GM18858 (cell line): ENCODE data around the gene MC1R.
"Not testable (repeated sequence)": the region's sequence is repeated elsewhere in the genome, so short reads cannot be mapped to it uniquely, and the experiment has no call there.

Experiments used
- ATAC-seq: cut with Tn5 transposase; IDR thresholded peaks from one replicate; pipeline ENCODE4 v1.9.1; 2021; ENCODE audit not compliant: unreplicated experiment

The MC1R gene

DNA sequence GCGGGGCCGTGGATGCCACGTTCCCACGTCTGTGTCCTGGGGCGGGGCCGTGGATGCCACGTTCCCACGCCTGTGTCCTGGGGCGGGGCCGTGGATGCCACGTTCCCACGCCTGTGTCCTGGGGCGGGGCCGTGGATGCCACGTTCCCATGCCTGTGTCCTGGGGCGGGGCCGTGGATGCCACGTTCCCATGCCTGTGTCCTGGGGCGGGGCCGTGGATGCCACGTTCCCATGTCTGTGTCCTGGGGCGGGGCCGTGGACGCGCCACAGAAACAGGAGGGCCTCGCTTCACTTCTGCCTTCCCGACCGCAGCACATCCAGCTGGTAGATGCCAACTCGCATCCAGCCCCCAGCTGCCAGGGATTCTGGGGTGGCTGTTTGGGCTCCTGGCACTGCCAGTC lies 15.4 kb downstream of the MC1R start:
- not testable (repeated sequence) for ATAC-seq

DNA sequence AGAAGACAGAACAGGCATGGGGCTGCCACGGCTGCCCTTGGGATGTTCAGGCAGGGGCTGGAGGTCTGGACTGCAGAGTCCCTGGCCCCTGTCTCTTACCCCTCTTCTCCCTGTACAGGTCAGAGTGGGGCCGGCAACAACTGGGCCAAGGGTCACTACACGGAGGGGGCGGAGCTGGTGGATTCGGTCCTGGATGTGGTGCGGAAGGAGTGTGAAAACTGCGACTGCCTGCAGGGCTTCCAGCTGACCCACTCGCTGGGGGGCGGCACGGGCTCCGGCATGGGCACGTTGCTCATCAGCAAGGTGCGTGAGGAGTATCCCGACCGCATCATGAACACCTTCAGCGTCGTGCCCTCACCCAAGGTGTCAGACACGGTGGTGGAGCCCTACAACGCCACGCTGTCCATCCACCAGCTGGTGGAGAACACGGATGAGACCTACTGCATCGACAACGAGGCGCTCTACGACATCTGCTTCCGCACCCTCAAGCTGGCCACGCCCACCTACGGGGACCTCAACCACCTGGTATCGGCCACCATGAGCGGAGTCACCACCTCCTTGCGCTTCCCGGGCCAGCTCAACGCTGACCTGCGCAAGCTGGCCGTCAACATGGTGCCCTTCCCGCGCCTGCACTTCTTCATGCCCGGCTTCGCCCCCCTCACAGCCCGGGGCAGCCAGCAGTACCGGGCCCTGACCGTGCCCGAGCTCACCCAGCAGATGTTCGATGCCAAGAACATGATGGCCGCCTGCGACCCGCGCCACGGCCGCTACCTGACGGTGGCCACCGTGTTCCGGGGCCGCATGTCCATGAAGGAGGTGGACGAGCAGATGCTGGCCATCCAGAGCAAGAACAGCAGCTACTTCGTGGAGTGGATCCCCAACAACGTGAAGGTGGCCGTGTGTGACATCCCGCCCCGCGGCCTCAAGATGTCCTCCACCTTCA lies 16.2 kb downstream of the MC1R start:
- no peak for ATAC-seq

DNA sequence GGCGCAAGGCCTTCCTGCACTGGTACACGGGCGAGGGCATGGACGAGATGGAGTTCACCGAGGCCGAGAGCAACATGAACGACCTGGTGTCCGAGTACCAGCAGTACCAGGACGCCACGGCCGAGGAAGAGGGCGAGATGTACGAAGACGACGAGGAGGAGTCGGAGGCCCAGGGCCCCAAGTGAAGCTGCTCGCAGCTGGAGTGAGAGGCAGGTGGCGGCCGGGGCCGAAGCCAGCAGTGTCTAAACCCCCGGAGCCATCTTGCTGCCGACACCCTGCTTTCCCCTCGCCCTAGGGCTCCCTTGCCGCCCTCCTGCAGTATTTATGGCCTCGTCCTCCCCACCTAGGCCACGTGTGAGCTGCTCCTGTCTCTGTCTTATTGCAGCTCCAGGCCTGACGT lies 17.0 kb downstream of the MC1R start:
- ATAC-seq = not testable (repeated sequence)

DNA sequence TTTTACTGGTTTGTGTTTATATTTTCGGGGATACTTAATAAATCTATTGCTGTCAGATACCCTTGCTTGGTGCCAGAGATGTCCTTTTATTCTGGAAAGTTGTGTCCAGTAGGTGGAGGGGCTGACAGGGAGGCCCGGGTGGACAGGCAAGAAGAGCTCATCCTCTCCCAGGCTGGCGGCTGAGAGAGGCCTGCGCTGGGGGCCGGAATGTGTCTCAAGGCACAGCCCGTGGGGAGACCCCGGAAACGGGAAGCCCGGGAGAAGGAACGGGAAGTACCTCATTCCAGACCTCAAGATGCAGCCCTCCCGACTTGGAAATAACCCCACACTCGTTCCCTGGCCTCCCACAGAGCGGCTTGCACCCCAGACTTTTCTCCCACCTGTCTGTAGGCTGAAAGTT lies 17.4 kb downstream of the MC1R start:
- no peak for ATAC-seq

DNA sequence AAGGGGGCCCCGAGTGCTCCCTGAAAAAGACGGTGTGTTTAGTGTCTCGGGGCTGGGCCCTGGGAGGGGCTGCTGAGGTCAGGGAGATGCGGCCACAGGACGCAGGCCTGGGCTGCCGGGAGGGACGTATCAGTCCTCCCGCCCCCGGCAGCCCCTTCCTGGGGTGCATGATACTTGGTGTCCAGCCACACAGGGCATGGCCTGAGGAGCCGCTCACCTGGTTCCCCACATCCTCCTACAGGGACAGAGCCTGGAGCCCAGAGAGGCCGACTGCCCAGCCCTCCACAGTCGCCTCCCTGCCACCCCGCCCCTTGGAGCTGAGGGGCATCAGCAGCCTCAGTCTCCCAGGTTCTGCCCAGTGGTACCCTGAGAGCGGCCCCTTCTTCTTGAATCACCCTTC lies 17.8 kb downstream of the MC1R start:
- ATAC-seq = no peak

DNA sequence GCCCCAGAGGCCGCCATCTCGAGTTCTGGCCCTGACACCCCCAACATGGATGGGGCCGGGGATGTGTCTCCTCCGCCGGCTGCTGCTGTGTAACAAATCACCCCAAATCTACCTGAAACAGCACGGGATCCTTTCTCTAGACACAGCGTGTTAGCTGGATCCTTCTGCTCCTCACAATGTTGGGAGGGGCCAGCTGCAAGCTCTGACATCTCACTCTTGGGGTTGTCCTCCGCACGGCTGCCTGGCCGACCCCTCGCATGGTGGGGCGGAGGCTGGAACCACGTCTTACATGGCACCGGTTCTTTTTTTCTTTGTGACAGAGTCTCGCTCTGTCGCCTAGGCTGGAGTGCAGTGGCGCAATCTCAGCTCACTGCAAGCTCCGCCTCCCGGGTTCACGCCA lies 18.3 kb downstream of the MC1R start:
- no peak for ATAC-seq

DNA sequence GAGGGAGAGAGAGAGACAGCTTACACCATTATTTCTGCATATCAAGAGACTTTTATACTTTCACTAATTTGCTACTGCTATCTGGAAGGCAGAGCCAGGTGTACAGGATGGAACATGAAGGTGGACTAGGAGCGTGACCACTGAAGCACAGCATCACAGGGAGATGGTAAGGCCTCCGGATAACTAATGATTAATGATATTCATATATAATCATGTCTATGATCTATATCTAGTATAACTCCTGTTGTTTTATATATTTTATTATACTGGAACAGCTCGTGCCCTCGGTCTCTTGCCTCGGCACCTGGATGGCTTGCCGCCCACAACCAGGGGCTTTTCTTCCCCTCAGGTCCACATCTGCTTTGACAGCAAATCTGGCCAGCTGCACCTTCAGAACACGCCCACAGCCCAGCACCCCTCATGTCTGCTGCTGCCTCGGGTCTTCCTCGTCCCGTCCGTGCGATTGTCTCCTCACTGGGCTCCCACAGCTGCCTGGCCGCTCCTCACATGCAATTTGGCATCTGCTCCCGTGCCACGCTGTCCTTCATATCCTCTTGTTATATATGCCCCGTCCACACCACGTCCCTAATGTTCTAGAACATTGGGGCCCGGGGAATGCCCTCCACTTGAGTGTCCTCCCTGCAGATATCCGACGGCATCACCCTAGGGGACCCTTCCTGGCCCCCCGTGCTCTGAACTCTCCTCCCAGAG lies 19.7 kb downstream of the MC1R start:
- ATAC-seq = no peak

DNA sequence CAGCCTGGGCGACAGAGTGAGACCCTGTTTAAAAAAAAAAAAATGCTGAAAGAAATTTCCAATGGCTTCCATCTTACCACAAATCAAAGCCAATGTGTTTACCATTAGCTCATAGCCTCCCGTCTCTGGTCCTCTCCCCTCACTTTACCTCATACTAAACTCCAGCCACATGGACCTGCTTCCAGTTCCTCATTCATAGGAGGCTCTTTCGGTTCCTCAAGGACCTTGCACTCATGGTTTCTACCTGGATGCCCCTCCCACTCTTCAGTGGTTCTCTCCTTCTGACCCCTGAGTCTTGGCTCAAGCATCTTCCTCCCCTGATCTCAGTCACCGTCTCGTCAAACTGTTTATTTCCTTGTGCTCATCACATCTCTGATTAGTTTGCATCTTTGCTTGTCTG lies 26.1 kb downstream of the MC1R start:
- no peak for ATAC-seq

DNA sequence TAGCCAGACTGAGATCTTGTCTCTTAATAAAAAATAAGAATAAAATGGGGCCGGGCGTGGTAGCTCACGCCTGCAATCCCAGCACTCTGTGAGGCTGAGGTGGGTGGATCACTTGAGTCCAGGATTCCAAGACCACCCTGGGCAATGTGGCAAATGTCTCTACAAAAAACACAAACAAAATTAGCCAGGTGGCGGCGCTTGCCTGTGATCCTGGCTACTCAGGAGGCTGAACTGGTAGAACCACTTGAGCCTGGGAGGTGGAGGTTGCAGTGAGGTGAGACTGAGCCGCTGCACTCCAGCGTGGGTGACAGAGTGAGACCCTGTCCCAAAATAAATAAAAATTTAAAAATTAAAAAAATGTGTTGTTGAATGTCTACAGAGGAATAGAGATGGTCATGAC lies 27.0 kb downstream of the MC1R start:
- ATAC-seq = no peak

DNA sequence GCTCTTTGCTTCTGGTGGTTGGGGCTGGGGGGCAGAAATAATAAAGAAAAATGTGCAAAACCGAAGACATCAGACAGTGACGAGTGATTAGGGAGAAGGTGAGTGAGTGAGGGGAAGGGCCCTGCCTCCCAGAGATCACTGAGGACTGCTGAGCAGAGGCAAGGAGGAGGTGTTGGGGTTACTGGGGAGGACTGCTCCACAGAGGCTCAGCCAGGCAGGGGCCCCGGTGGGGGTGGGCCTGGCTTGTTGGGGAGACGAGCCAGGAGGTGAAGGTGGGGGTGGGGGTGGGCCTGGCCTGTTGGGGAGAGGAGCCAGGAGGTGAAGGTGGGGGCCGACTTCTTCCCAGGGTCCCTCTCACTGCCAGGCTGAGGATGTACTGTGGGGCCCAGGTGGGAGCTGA lies 27.9 kb downstream of the MC1R start:
- no peak for ATAC-seq

DNA sequence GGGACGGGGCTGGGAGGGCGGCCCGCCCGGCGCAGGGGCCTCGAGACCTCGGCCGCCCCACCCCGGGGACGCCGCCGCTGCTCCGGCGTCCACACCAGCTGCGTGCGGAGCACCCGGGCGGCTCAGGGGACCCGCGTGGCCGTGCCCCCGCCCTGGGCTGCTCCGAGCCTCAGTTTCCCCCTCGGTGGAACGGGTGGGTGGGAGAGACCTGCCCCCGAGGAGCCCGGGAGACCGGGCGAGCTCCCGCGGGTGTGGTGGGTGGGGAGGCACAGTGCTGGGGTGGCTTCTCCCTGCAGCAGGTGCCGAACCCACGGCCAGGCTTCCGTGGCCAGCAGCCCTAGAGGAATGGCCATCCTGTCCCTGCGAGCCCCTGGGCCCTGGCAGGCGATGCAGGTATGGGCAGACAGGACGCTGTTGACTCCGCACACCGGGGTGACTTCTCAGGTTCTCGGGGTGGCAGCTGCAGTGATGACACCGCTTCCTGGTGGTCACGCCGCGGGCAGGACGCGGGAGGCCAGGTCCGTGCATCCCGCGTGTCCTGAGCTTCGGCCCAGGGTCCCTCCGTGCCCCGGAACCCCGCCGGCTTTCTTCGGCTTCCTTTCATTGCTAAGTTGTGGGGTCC lies 30.6 kb downstream of the MC1R start:
- no peak for ATAC-seq

DNA sequence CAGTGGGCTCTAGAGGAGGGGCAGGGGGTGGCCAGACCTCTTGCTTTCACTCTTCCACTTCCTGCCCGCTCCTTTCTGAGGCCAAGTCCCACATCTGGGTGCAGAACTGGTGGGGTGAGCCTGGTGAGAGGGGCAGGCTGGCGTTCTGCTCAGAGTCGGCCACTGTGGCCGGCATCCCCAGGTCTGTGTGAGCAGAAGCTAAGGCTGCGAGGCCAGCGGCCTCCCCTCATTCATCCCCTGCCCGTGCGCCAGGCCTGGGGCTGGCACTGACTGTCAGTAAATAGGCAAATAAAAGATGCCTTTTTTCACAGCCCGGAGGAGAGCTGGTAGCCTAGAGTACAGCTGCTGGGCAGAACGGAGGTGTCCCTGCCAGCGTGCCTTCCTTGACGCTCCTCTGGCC lies 31.1 kb downstream of the MC1R start:
- ATAC-seq = no peak

DNA sequence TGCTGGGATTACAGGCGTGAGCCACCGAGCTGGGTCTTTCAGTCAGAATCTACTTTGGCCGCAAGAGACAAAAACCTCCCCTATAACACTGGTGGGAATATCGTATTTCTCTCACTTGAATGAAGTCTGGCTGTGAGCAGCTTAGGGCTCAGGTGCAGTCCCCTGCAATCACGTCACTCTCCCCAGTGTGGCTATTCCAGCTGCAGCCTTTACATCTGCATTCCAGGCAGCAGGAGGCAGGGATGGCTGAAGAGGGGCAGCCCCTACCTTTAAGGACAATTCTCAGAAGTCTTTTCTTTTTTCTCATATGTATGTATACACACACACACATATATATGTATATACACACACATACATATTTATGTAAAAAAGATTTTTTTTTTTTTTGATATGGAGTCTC lies 32.8 kb downstream of the MC1R start:
- ATAC-seq = no peak

DNA sequence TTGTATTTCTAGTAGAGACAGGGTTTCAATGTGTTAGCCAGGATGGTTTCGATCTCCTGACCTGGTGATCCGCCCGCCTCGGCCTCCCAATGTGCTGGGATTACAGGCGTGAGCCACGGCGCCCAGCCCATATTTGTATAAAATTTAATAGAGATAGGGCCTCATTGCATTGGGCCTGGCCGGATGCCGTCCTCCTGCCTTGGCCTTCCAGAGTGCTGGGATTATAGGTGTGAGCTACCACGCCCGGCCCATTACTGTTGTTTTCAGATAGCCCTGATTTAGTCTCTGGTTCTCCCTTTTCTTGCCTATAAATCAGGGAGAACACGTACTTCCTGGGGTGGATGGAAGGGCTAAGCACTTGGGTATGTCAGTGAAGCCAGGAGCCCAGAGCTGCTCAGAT lies 33.4 kb downstream of the MC1R start:
- no peak for ATAC-seq

DNA sequence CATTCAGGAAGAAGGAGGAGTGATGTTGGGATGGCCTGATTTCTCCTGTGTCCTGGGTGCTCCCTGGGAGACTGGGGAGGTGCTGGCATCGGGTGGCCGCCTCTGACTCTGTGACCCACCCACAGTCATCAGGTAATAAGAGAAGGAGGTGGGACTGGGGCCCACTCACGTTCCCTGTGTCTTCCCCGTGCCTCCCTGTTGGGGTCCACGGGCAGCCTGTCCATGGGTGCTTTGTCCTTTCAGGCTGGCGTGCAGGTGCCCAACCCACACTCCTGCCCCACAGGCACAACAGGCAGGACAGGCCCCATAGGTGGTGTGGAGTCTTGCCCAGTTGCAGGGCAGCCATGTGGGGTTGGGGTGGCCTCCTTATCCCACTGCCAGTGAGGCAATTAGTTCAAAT lies 33.9 kb downstream of the MC1R start:
- ATAC-seq = no peak

DNA sequence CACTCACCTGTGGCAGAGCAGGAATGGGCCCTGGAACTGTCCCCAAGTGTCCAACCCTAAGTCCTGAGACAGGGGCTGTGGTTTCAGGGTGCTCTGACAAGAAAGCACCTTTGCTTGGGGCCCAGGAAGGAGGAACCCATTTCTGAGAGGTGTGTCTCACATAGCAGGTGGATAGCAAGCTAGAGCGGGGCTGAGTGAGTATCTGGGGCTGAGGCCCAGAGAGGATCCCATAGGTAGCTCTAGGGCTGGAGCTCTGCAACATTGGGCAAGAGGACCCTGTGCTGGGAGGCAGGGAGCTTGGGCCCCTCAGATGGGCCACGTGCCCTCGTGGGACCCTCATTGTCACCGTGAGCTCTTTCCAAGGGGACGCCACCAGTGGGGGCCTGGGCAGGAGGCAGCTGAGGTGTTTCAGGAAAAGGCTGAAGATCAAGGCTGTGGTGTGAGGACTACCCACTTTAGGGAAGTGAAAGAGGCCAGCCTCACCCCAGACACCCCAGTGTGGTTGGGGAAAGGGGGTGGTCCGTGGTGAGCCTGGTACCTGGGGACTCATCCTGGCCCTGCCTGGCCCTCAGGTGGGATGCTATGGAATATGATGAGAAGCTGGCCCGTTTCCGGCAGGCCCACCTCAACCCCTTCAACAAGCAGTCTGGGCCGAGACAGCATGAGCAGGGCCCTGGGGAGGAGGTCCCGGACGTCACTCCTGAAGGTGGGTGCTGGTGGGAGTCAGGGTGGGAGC lies 35.2 kb downstream of the MC1R start:
- no peak for ATAC-seq

DNA sequence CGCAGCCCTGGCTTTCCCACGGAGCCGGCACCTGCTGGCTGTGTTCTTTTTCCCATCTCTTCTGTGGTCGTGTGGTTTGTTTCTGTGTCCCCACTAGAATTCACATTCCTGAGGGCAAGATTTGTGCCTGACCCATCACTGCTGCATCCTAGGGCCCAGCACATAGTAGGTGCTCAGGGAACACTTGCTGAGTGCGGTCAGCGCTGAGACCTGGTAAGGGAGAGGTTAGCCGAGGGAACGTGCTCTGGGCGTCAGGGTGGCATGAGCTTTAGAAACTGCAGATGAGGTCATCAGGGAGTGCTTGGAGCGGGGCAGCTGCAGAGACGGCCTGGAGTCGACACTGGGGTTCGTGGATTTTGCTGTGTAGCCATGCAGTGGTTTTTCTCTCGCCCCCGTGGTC lies 35.8 kb downstream of the MC1R start:
- no peak for ATAC-seq

DNA sequence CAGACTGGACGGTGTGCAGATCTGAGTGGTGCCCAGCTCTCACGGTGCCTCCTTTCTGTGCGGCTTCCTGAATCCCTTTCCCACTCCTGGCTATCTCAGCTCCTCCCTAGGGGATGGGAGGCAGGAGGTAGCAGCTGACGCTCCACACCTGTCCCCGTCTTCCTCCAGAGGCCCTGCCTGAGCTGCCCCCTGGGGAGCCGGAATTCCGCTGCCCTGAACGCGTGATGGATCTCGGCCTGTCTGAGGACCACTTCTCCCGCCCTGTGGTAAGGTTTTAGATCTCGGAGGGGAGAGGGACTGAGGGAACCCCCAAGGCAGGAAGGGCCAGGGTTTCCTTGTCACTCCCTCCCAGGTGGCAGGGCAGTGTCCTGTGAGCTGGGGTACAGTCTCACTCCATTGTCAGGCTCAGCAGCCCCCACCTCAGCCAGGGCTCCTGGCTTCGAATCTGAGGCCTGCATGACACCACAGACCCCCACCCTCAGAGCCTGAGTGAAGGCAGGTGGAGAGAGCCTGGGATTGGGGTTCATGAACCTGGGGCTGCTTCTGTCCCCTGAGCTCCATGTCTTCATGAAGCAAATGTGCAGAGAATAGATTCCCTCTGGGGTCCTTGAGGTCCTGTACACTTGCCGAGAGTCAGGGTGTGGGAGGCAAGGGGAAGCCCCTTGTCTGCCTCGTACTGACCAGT lies 36.5 kb downstream of the MC1R start:
- ATAC-seq = no peak

DNA sequence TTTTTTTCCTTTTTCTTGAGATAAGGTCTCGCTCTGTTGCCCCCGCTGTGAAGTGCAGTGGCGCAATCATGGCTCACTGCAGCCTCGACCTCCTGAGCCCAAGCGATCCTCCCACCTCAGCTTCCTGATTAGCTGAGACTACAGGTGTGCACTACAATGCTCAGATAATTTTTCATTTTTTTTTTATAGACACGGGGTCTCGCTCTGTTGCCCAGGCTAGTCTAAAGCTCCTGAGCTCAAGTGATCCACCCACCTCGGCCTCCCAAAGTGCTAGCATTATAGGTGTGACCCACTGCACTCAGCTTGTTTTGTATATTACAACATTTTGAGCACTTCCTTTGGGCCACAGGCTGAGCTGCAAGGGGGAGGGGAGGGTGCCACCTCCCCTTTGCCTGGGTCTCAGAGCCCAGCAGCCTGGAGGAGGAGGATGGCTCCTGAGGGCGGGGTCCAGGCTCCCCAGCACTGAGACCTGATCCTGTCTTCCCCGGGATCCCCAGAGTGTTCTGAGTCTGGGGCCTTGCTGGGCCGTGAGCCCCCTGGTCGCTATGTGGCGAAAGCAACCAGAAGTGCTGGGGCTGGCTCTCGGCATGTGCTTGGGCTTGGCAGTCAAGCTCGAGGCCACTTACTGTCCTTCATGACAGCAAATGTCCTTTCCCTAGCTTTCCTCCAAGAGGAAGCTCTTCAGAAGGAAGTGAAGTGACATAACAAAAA lies 38.0 kb downstream of the MC1R start:
- no peak for ATAC-seq

DNA sequence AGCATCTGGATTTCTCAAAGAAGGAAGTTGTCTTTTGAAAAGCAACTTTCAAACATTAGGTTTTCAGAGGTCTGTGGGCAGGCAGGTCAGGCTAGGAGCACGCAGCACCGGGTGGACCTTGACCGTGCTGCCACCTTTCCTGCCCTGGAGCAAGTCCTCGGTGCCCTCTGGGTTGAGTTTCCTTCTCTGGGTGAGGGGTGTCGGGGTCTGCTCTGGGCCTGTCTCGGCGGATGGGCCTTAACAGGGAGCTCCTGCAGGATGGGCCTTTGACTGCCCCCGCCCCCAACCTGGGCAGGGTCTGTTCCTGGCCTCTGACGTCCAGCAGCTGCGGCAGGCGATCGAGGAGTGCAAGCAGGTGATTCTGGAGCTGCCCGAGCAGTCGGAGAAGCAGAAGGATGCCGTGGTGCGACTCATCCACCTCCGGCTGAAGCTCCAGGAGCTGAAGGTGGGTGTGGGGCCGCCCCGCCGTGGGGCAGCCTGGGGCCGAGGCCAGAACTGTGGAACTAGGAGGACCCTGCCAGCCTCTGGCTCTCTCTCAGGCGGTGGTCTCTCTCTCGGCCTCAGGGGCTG lies 38.6 kb downstream of the MC1R start:
- no peak for ATAC-seq
